ENCODE measurements around the gene MTUS2. TPM values are rescaled to one million over a fixed set of nuclear protein-coding genes. Genes with fewer than 3 reads are reported as not detected.

Gene MTUS2
- polyA plus RNA-seq, 3 donors from 2014 or later: 0.02 TPM; not detected in 2

DNA sequence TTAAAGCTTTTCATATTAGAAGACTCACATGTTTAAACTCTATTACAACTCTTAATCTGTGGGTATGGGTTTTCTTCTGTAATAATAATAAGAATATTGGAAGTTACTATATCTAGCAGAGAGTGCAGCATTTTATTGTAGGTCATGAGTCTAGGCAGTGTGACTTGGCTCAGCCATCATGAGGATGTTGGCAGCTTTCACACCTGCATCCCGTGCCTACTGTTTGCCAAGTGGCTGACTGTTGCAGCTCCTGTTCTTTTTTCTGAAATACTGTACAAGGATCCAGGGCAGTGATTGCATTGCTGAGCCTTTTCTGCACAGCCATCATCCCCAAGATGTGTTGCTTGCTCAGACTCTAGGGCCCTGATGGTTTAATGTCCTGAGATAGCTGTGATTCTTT lies 47.4 kb downstream of the MTUS2 start:
- Mint-ChIP-seq H3K27me3 (ENCODE audit: low read depth in 3 of 3) (peaks cover 0 to 2% (median 0%) of the 10 kb centered on the region in 3 donors), H3K9me3 (peaks cover 0 to 11% (median 3%) of the 10 kb centered on the region in 6 donors), H3K36me3 (no peaks in the 10 kb centered on the region), H3K4me1 (no peaks in the 10 kb centered on the region), H3K27ac (no peak overlapping the region), H3K4me3 (no peak overlapping the region)
- DNase-seq: no peak

DNA sequence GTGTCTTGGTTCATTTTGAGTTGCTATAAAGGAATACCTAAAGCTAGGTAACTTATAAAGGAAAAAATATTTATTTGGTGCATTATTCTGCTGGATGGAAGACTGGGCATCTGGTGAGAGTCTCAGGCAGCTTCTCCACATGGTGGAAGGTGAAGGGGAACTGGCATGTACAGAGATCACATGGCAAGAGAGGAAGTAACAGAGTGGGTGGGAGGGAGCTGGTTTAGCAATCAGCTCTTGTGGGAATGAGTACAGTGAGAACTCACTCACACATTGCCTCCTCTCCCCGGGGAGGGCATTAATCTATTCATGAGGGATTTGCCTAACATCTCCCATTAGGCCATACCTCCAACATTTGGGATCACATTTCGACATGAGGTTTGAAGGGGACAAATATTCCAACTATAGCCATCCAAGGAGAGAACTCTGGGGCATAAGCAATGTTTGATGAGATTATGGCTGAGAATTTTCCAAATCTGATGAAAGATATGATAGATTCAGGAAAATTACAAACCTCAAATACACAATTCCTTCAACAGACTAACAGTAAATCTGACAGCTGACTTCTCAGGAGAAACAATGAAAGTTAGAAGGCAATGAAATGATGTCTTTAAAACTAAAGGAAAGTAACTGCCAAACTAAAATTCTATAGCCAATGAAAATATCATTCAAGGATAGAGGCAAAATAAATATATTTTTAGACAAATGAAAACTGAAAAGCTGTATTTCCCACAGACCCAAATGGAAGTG lies 52.5 kb downstream of the MTUS2 start:
- no peak for DNase-seq
- Mint-ChIP-seq H3K4me3 (no peak overlapping the region), H3K9me3 (peaks cover 3 to 13% (median 7%) of the 10 kb centered on the region in 6 donors), H3K4me1 (no peaks in the 10 kb centered on the region), H3K36me3 (no peaks in the 10 kb centered on the region), H3K27me3 (ENCODE audit: low read depth in 3 of 3) (peaks cover 0 to 3% (median 0%) of the 10 kb centered on the region in 3 donors), H3K27ac (no peak overlapping the region)

DNA sequence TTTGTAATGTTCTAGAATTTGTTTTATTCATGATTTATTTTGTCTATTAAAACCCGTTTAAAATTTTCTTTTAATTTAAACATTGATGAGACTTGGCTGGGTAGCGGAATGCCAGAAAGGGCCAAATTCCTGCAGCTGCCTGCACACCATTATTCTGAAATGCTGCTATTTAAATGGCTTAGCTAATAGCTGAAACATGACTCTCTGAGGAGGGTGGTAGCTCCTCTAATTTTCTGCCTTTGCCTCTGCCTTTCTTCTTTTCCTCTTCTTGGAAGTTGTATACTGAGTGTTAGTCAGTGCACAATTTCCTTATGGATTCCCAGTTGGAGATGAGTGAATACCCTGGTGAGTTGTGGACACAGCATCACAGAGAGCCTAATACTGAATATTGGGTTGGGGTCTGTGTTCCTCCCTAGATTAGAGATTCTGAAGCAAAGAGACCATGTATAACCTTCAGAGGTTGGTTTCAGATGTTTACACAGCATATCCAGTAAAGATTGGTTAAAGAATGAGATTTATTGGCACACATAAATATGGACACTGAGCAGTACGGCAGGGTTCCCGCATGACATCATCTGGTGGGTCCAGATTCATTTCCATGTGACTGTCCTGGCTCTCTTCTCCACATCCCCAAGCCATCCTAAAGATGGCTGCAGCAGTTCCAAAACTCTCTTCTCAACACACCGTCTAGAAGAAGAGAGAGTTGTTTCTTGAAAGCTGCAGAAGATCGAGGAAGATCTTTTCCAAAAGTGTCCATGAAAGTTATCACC lies 55.9 kb downstream of the MTUS2 start:
- Mint-ChIP-seq H3K27ac (no peak overlapping the region), H3K27me3 (ENCODE audit: low read depth in 3 of 3) (peaks cover 0 to 4% (median 0%) of the 10 kb centered on the region in 3 donors), H3K9me3 (peaks cover 4 to 19% (median 8%) of the 10 kb centered on the region in 6 donors), H3K4me3 (no peak overlapping the region), H3K36me3 (no peaks in the 10 kb centered on the region), H3K4me1 (no peaks in the 10 kb centered on the region)
- no peak for DNase-seq

DNA sequence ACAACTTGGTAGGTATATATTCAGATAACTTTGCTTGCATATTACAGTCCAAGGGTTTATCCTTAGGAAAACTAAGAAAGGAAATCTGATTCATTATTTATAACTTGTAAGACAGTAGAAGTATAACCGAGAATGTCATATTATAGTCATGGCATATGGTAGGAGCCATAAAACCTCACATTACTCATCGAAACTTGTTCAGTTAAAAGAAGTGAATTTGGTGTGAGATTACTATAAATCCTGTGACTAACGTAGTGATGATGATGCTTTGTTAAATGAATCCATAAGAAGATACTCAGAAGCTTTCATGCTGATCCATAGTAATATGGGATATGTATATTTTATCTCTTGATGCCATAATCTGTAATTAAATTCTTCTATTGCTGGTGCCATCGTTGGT lies 57.3 kb downstream of the MTUS2 start:
- Mint-ChIP-seq H3K27ac (no peak overlapping the region), H3K36me3 (no peaks in the 10 kb centered on the region), H3K4me1 (no peaks in the 10 kb centered on the region), H3K4me3 (no peak overlapping the region), H3K27me3 (ENCODE audit: low read depth in 3 of 3) (peaks cover 0 to 4% (median 0%) of the 10 kb centered on the region in 3 donors), H3K9me3 (peaks cover 4 to 9% (median 8%) of the 10 kb centered on the region in 6 donors)
- DNase-seq: no peak

DNA sequence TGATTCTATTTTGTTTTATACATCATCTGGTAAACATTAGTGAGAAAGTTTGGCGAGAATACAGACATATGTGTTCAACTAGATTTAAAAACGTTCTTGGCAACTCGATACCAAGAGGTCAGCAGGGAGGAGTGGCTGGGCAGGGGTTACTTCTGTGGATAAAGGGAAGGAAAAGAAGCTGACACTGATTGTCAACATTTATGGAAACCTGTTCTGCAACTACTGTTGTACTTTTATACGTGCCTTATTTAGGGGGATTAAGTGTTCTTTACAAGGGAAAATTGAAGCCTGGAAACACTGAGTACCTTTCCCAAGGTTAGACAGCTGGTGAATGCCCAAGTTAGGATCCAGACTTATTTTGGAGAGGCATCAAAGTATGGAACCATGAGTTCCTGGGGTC lies 65.0 kb downstream of the MTUS2 start:
- Mint-ChIP-seq H3K4me1 (no peaks in the 10 kb centered on the region), H3K27ac (no peak overlapping the region), H3K9me3 (peaks cover 0 to 6% (median 0%) of the 10 kb centered on the region in 6 donors), H3K4me3 (no peak overlapping the region), H3K36me3 (no peaks in the 10 kb centered on the region), H3K27me3 (ENCODE audit: low read depth in 3 of 3) (no peaks in the 10 kb centered on the region)
- no peak for DNase-seq

DNA sequence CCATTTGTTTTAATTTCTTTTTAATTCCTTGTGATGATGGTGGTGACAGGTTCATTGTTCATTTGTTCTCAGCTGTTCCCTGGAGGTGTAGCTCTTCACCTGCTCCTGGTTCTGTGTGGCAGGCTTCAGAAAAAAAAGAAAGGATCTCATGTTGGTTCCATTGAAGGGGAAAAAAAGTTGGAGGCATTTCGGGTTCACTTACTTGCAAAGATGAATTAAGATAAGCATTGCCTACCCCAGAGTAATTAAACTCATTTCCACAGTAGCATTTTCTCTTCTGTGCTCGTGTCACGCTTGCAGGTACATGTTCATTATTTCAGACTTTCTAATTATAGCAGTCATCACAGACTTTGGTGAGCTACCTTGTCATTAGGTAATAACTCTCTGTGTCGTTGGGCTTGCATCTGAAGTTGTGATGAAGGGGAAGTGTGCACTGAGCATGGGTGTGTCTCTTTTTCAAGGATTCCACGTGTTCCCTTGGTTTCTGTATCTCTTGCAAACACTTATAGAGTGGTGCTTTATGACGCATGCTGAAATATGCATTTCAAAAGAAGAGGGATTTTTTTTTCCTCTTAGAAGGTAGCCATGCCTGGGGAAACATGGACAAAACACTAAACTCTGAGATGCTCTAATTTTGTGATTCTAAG lies 69.1 kb downstream of the MTUS2 start:
- Mint-ChIP-seq H3K27me3 (ENCODE audit: low read depth in 3 of 3) (peaks cover 0 to 2% (median 0%) of the 10 kb centered on the region in 3 donors), H3K4me3 (no peak overlapping the region), H3K9me3 (peaks cover 0 to 5% (median 0%) of the 10 kb centered on the region in 6 donors), H3K36me3 (no peaks in the 10 kb centered on the region), H3K4me1 (no peaks in the 10 kb centered on the region), H3K27ac (no peak overlapping the region)
- no peak for DNase-seq

DNA sequence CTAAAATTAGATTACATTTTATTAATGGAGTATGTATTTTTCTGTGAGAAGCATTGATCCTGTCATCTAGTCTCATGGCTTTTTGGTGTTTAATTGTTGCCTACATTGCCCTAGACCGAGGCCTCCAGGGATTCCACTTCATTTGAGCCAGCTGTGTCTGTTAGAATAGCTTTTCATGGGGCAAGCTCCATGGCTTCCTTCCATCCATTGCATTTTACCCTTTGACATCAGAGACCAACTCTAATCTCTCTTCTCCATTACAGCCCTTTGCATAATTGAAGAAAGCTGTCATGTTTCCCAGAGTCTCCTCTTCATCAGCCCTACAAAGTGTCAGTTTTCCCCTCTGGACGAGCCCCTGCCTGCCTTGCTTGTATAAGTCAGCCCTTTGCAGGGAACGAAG lies 70.6 kb downstream of the MTUS2 start:
- peaks cover 0 to 5% (median 0%) of the 10 kb centered on the region in 6 donors for H3K9me3 Mint-ChIP-seq
- H3K4me3 Mint-ChIP-seq: no peak overlapping the region
- peaks cover 0 to 3% (median 2%) of the 10 kb centered on the region in 3 donors for H3K27me3 Mint-ChIP-seq (ENCODE audit: low read depth in 3 of 3)
- no peaks in the 10 kb centered on the region for H3K4me1 Mint-ChIP-seq
- H3K36me3 Mint-ChIP-seq: no peaks in the 10 kb centered on the region
- DNase-seq: no peak
- no peak overlapping the region for H3K27ac Mint-ChIP-seq

DNA sequence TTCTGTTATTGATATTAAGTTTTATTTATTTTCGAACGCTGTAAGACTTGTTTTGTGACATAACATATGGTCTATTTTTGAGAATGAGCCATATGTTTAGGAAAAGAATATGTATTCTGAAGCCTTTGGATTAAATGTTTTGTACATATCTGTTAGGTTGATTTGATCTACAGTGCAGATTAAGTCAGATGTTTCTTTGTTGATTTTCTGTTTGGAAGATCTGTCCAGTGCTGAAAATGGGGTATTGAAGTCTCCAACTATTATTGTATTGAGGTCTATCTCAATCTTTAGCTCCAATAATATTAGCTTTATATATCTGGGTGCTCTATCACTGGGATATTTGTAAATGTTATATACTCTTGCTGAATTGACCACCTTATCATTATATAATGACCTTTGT lies 97.9 kb downstream of the MTUS2 start:
- Mint-ChIP-seq H3K9me3 (peaks cover 10 to 51% (median 17%) of the 10 kb centered on the region in 6 donors), H3K27me3 (ENCODE audit: low read depth in 3 of 3) (no peaks in the 10 kb centered on the region), H3K4me1 (no peaks in the 10 kb centered on the region), H3K36me3 (no peaks in the 10 kb centered on the region), H3K27ac (no peak overlapping the region), H3K4me3 (no peak overlapping the region)
- DNase-seq: no peak

DNA sequence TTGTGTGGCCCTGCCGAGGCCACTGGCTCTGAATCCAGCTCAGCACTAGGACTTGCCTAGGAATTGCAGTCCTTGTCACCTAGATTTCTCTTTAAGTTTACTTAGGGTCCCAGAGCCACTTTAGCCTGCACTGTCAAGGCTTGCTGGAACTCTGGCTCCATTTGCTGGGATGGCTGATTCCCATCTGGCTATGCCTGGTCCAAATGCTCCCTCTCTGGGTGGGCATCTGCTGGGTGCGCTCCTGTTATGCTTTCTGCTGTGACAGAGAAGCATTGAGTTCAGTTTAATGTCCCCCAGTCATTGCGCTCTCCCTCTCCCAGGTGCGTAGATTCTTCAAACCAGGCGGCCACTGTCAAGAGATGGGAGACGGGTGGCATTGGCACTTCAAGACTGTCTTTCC lies 102.2 kb downstream of the MTUS2 start:
- Mint-ChIP-seq H3K27me3 (ENCODE audit: low read depth in 3 of 3) (no peaks in the 10 kb centered on the region), H3K27ac (no peak overlapping the region), H3K4me1 (no peaks in the 10 kb centered on the region), H3K9me3 (peaks cover 5 to 17% (median 10%) of the 10 kb centered on the region in 6 donors), H3K4me3 (no peak overlapping the region), H3K36me3 (no peaks in the 10 kb centered on the region)
- no peak for DNase-seq

DNA sequence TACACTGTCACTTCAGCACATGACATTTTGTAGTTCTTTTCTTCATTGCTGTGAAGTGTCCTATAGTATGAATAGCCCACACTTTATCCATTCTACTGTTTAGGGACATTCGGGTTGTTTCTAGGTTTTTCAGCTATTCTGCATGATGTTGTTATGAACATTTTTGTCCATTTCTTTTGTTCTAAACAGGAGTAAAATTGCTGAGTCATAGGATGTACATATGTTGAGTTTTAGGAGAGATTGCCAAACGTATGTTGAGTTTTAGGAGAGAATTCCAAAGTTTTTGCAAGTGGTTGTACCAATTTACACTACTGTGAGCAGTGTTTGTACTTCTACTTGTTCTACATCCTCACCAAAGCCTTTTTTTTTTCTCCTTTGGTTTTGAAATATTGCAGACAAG lies 115.0 kb downstream of the MTUS2 start:
- Mint-ChIP-seq H3K9me3 (peaks cover 0 to 2% (median 0%) of the 10 kb centered on the region in 6 donors), H3K36me3 (no peaks in the 10 kb centered on the region), H3K27me3 (ENCODE audit: low read depth in 3 of 3) (peaks cover 0 to 3% (median 2%) of the 10 kb centered on the region in 3 donors), H3K4me1 (no peaks in the 10 kb centered on the region), H3K27ac (no peak overlapping the region), H3K4me3 (no peak overlapping the region)
- no peak for DNase-seq

DNA sequence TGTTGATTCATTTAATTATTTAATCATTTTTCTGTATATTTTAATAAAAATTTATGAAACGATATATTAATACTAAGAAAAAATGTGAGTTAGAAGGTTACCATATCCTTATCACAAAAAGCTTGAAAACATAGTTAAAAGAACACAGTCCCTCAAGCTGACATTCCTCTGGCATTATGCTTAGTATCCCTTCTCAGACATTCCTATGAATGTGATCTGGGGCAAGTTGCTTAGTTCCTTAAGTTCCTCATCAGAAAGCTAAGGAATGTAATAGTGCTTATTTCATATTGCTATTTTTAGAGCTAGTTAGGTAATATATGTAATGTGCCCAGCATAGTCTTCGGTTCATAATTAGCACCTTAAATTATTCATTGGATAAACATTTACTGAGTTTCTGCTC lies 122.8 kb downstream of the MTUS2 start:
- Mint-ChIP-seq H3K27ac (no peak overlapping the region), H3K4me3 (no peak overlapping the region), H3K4me1 (no peaks in the 10 kb centered on the region), H3K36me3 (no peaks in the 10 kb centered on the region), H3K9me3 (peaks cover 0 to 7% (median 0%) of the 10 kb centered on the region in 6 donors), H3K27me3 (ENCODE audit: low read depth in 3 of 3) (peaks cover 0 to 3% (median 0%) of the 10 kb centered on the region in 3 donors)
- no peak for DNase-seq

DNA sequence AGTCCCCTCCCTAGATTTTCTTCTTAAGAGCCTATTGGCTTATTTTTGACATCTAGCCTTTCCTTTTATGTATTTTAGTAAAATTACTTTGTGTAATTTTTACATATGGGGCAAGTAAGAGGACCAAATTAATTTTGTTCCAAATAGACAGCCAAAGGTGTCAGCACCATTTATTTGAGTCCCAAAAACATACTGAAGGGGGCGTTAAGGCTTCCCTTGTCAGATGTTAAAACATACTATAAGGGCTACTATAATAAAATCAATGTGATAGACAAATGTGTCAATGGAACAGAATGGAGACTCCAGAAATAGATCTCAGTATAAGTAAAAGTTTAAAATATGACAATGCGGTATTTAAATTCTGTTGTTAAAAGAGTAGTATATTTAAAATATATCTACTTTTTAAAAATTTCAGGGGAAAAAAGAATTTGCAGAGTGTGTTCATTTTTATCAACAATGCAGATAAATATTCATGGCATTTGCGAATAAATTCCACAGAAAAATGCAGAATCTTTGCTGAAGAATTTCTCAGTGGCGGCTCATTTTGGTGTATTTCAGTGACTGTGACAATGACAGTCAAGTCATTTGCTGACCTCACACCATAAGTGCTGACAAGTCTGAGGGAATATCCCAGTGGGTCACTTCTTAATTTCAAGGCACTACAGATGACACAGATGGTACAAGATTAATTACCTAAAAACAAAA lies 133.7 kb downstream of the MTUS2 start:
- H3K27me3 Mint-ChIP-seq (ENCODE audit: low read depth in 3 of 3): no peaks in the 10 kb centered on the region
- H3K27ac Mint-ChIP-seq: no peak overlapping the region
- peaks cover 0 to 7% (median 1%) of the 10 kb centered on the region in 6 donors for H3K9me3 Mint-ChIP-seq
- no peaks in the 10 kb centered on the region for H3K4me1 Mint-ChIP-seq
- H3K4me3 Mint-ChIP-seq: no peak overlapping the region
- no peaks in the 10 kb centered on the region for H3K36me3 Mint-ChIP-seq
- no peak for DNase-seq

DNA sequence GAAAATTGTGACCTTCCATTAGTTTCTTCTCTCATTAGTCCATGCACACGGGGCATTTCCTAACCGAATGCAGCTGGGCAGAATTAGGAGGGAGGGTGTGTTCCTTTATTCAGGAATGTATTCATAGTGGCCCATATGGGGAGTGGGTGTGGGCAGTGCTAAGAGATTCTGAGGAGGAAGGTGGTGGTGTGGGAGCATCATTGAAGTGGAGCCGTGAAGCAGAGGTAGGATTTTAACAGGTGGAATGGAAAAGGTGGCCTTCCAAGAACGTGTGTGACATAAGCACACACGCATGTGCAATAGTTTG lies 134.2 kb downstream of the MTUS2 start:
- Mint-ChIP-seq H3K27me3 (ENCODE audit: low read depth in 3 of 3) (no peaks in the 10 kb centered on the region), H3K9me3 (peaks cover 0 to 7% (median 1%) of the 10 kb centered on the region in 6 donors), H3K27ac (no peak overlapping the region), H3K4me1 (no peaks in the 10 kb centered on the region), H3K36me3 (no peaks in the 10 kb centered on the region), H3K4me3 (no peak overlapping the region)
- no peak for DNase-seq

DNA sequence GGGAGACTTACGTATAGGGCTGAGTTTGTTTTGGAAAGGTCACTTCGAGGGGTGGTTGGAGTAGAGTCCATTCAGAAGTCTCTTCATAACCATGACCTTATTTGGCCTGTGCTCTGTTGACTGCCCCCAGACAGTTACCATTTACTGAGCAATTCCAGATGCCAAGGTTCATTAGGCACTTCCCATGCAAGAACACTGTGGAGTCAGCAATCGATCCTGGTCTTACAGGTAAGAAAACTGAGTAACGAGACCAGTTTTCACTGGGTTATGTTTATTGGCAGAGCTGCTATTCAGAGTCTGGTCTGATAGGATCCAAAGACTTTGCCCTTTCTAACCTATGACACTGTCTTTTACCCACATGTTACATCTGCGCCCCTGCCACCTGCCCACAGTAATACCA lies 134.7 kb downstream of the MTUS2 start:
- H3K27ac Mint-ChIP-seq: no peak overlapping the region
- DNase-seq: no peak
- H3K36me3 Mint-ChIP-seq: no peaks in the 10 kb centered on the region
- H3K4me1 Mint-ChIP-seq: no peaks in the 10 kb centered on the region
- no peak overlapping the region for H3K4me3 Mint-ChIP-seq
- H3K27me3 Mint-ChIP-seq (ENCODE audit: low read depth in 3 of 3): no peaks in the 10 kb centered on the region
- peaks cover 0 to 7% (median 1%) of the 10 kb centered on the region in 6 donors for H3K9me3 Mint-ChIP-seq

Data from immature natural killer cell (primary cell).